ENCODE measurements around the gene ME2. TPM values are rescaled to one million over a fixed set of nuclear protein-coding genes. Genes with fewer than 3 reads are reported as not detected.

The ME2 gene
- total and polyA plus RNA-seq, 2 of the 8 experiments (the other 6 are each of a cell fraction or from before 2014, with no cell fraction given) = 54.7 to 66.9 TPM

DNA sequence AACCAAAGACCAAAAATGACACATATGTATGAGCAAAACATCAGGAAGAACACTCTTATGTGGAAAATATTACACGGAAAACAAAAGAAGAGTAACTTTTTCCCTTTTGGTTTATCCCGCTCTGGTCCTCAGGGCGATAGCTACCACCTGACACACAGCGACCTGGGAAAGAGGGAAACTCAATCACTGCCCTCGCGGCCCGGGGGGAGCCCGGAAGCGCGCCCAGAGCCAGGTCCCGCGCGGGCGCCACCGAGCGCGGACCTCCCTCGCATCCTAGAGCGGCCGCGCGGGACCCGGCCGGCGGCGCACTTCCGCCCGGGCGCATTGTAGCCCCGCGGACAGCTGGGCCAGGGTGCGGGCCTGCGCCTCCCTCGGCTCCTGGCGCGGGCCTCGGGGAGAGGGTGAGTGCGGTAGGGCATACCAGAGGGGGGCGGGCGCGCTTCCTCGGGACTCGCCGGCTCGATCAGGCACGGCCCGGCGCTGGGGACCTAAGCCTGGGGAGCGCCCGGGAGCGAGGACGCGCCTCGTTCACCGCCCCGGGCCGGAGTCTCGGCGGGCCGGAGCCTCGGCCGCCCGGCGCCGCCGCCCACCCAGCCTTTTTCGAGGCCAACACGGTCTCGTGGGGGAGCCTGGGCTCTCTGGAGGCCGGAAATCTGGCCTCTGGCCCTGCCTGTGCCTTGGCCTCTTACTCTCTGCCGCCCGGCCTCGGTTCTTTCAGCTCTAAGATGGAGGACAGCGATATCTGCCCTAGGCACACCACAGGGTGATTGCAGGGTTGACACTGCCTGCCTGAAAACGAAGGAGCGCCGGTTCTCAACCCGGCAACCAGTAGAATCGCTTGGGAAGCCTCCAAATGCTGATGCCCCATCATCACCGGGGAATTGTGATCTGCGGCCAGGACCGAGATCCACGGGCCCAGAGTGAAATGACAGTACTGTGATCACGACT lies 89.1 kb downstream of the ME2 start, which contains the start of gene ELAC1 (continued):
- TF ChIP-seq CTBP2 (IDR thresholded peaks at IDR 0.05; ENCODE audit: borderline replicate concordance, insufficient read depth, insufficient read length, low read length) (peak; percentile 55), TCF12 (IDR thresholded peaks at IDR 0.05; ENCODE audit: low read depth, low read length) (no peak), TAF1 (IDR thresholded peaks at IDR 0.05; ENCODE audit: low read depth, low read length) (peak; percentile 98), CHD1 (IDR thresholded peaks at IDR 0.05; ENCODE audit: low read depth, low read length) (no peak), YY1 (IDR thresholded peaks at IDR 0.05; ENCODE audit: low read depth, low read length) (peak; percentile 76)
- TF ChIP-seq, protein P1, sequence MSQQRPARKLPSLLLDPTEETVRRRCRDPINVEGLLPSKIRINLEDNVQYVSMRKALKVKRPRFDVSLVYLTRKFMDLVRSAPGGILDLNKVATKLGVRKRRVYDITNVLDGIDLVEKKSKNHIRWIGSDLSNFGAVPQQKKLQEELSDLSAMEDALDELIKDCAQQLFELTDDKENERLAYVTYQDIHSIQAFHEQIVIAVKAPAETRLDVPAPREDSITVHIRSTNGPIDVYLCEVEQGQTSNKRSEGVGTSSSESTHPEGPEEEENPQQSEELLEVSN (IDR thresholded peaks at IDR 0.05) = peak; percentile 76

Measured in H1 (cell line).